Rectal smooth muscle tissue (tissue), 1 donor: ENCODE results near the gene INCA1.

Experiments
- H3K27ac ChIP-seq: one replicate; pipeline ENCODE4 v1.7.0; 2013; ENCODE audit warnings: low read depth, low read length, inconsistent platforms
- H3K27me3 ChIP-seq: one replicate; pipeline ENCODE4 v1.7.0; 2013; ENCODE audit warnings: low read length; ENCODE audit not compliant: control insufficient read depth, insufficient read depth
- H3K36me3 ChIP-seq: one replicate; pipeline ENCODE4 v1.7.0; 2013; ENCODE audit warnings: low read length; ENCODE audit not compliant: control insufficient read depth, insufficient read depth
- H3K4me1 ChIP-seq: one replicate; pipeline ENCODE4 v1.7.0; 2013; ENCODE audit warnings: low read length; ENCODE audit not compliant: control insufficient read depth, insufficient read depth
- H3K4me3 ChIP-seq: one replicate; pipeline ENCODE4 v1.7.0; 2013; ENCODE audit warnings: low read length
- H3K9ac ChIP-seq: one replicate; pipeline ENCODE4 v1.7.0; 2013; ENCODE audit warnings: low read length

Gene INCA1, protein sequence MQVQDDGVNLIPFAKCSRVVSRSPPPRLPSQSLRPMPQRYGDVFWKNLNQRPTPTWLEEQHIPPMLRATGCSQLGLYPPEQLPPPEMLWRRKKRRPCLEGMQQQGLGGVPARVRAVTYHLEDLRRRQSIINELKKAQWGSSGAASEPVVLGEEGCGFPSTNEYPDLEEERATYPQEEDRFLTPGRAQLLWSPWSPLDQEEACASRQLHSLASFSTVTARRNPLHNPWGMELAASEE

DNA sequence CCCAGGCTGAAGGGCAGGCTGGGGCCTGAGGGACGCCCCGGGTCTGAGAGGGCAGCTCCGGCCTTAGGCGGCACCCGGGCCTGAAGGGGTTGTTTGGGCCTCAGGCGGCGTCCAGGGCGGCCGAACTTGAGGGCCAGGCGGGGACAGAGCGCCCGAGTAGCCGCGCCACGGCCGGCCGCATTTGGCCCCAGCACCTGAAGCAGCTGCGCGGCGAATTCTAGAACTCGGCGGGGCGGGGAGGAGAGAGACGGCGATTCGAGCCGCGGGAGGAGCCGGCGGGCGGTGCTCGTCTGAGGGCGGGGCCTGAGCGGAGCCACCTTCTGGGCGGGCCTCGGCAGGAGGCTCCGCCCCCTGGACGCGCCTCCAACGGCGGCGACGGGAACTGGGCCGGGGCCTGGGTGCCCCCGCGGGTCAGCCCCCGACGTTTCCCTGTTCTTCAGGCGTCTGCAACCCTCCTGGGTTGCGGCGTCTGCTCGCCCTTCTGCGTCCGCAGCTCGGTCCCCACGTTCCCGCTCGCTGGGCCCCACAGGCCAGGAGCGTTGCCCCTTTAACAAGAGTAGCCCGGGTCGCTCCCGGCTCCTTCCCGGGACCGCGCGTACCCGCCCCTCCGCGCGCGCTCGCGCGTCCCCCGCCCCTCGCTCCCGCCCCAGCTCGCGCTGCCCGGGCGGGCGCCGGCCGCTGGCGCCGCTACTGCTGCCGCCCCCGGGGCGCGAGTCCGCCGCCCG lies at the start of gene INCA1, which contains the start of gene KIF1C:
Gene INCA1, minus strand, starts transcription at position 221 of the 725 bp plus-strand sequence. CDS start 3,085 bp downstream, outside the sequence.
Gene KIF1C, plus strand, starts transcription at position 649 of the 725 bp plus-strand sequence. CDS start 2,297 bp downstream, outside the sequence.
- H3K27ac ChIP-seq, result peak within 1 kb of the TSS; percentile 95
- peaks cover 12% of the 10 kb centered on the region for H3K4me1 ChIP-seq
- peak within 1 kb of the TSS; percentile 92 for H3K4me3 ChIP-seq
- H3K27me3 ChIP-seq, result no peaks in the 10 kb centered on the region
- H3K9ac ChIP-seq, result peak within 1 kb of the TSS; percentile 76
- peaks cover 14% of the 10 kb centered on the region for H3K36me3 ChIP-seq

DNA sequence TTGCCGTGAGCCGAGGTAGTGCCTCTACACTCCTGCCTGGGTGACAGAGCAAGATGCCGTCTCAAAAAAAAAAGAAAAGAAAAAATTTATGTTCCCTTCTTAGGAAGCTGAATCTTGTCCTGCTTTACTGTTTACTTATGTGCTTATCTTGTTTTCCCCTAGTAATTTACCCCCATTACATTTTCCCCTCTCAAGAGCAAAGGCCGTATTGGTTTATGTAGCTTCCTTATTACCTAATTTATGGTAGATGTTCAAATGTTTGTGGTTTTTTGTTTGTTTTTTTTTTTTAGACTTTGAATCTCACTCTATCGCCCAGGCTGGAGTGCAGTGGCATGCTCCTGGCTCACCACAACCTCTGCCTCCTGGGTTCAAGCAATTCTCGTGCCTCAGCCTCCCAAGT lies 48.2 kb upstream of the INCA1 start:
- Histone ChIP-seq H3K9ac (no peak overlapping the region), H3K27me3 (no peaks in the 10 kb centered on the region), H3K36me3 (no peaks in the 10 kb centered on the region), H3K4me3 (no peak overlapping the region), H3K27ac (no peak overlapping the region), H3K4me1 (peaks cover 7% of the 10 kb centered on the region)

DNA sequence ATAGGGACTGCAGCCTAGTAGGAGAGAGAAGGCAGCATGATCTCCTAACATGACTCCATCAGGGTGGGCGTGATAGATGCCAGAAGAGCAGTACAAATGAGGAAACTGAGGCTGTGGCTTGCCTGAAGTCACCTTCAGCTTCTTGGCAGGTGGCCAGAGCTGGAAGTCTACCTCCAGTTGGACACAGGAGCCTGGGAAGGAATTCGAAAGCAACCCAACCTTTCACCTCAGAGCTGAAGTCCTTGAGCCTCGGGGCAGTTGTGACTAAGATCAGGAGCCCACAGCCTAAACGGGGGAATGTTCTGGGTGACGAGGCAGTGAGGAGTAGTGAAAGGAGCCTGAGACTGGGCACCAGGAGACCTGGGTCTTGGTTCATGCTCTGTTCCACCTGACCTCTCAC lies 47.3 kb upstream of the INCA1 start:
- Histone ChIP-seq H3K36me3 (no peaks in the 10 kb centered on the region), H3K4me3 (no peak overlapping the region), H3K27me3 (no peaks in the 10 kb centered on the region), H3K9ac (no peak overlapping the region), H3K27ac (no peak overlapping the region), H3K4me1 (peaks cover 4% of the 10 kb centered on the region)

DNA sequence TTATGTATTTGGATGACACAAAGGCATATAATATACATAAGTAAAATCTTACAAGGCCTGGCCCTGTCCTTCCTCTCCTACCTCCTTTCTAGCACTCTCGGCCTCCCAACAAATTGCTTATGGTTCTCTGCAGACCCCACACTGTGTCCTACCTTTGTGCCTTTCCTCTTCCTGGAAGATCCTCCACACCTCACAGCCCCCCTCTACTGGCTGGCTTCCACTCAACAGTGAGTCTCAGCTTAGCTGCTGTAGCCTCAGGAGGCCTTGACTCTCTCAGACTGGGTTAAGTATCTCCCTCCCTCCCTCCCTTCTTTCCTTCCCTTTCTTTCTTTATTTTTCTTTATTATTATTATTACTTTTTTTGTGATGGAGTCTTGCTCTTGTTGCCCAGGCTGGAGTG lies 46.2 kb upstream of the INCA1 start:
- Histone ChIP-seq H3K27ac (no peak overlapping the region), H3K4me1 (no peaks in the 10 kb centered on the region), H3K4me3 (no peak overlapping the region), H3K36me3 (no peaks in the 10 kb centered on the region), H3K9ac (no peak overlapping the region), H3K27me3 (no peaks in the 10 kb centered on the region)

DNA sequence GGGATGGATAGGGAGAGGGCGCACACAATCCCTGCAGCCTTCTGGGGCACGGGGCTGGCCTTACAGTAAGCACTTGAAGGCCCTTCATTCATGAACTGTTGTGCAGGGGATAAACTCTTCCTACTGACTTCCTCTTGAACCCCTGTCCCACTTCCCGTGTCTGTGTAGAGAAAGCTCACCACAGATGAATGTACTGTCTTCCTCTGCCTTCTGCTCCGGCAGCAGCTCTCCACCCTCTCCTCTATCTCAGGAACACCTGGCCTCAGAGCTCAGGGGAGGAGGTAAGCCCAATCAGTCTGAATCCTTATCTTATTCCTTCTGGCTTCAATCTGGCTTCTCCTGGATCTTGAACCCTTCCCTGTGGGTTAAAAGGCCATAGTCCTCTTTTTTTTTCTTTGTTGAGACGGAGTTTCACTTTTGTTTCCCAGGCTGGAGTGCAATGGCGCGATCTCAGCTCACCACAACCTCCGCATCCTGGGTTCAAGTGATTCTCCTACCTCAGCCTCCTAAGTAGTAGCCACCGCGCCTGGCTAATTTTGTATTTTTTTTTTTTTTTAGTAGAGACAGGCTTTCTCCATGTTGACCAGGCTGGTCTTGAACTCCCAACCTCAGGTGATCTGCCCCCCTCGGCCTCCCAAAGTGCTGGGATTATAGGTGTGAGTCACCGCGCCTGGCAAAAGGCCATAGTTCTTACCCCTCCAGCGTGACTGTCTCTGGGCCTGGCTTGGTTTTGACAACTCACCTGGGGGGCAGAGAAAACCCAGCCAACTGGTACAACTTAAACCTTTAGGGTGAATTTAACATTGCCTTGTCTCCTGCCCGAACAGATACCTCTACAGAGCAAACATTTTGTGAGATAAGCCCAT lies 45.1 kb upstream of the INCA1 start:
- H3K9ac ChIP-seq, result no peak overlapping the region
- H3K27ac ChIP-seq, result no peak overlapping the region
- no peaks in the 10 kb centered on the region for H3K27me3 ChIP-seq
- H3K36me3 ChIP-seq, result no peaks in the 10 kb centered on the region
- H3K4me3 ChIP-seq, result peak overlapping the region; percentile 10
- no peaks in the 10 kb centered on the region for H3K4me1 ChIP-seq

DNA sequence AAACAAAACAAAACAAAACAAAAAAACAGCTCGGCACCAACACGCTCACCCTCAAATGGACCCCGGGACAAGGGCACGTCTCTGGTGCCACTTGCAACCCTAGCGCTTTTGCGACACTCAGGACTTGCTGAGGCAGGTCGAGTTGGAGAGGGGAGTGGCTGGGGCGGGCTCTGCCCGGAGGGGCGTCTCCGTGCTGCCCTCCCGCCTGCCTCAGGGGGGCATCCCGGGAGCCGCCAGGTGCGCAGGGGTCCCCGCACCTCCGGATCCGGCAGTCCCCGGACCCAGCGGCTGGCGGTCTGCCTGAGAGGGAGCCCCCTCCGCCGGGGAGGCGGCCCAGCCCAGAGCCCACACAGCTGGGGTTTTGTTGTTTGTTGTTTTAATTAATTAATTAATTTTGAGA lies 38.0 kb upstream of the INCA1 start, which contains the start of gene SLC52A1:
Gene SLC52A1, minus strand, starts transcription at position 112 of the 400 bp plus-strand sequence. CDS start 820 bp downstream, outside the sequence.
- no peak within 1 kb of the TSS for H3K9ac ChIP-seq

DNA sequence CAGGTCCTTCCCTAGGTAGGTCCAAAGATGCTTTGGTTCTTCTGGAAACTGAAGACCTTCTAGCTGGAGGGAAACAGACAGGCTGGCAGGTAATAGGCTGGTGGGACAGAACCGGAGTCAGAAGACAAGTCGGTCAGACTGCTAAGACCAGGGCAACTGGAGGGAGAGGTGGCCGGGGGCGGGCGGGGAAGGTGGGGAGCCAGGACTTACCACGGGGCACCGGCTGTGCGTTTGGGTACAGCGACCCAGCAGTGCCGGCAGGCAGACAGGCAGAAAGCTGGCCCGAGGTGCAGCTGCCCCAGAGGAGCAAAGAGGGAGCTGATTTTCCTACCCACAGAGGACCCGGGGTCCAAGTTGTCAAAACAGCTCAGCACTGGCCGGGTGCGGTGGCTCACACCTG lies 37.3 kb upstream of the INCA1 start:
- Histone ChIP-seq H3K4me3 (no peak overlapping the region), H3K27me3 (peaks cover 2% of the 10 kb centered on the region), H3K4me1 (no peaks in the 10 kb centered on the region), H3K9ac (no peak overlapping the region), H3K36me3 (no peaks in the 10 kb centered on the region), H3K27ac (no peak overlapping the region)

More for the DNA sequence above, 38.0 kb upstream of the INCA1 start, which contains the start of gene SLC52A1:
- Histone ChIP-seq H3K36me3 (no peaks in the 10 kb centered on the region), H3K4me1 (no peaks in the 10 kb centered on the region), H3K27ac (no peak within 1 kb of the TSS), H3K27me3 (peaks cover 2% of the 10 kb centered on the region), H3K4me3 (no peak within 1 kb of the TSS)

DNA sequence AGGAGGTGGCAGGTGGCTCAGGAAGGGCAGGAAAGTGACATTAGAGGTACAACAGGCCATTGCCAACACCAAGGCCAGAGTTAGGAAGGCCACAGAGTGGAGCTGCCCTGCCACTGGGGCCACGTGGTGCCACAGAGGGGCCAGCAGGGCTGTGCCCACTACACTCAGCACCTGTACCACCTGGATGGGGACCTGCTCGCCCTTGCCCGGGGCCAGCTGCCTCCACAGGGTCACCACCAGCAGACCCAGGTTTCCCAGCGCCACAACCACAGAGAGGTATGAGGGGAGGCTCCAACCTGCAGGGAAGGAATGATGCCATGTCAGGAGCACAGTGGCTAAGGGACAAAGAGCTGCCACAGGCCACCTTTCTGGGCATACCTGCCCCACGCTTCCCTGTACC lies 36.7 kb upstream of the INCA1 start:
- H3K27ac ChIP-seq, result no peak overlapping the region
- no peak overlapping the region for H3K4me3 ChIP-seq
- H3K27me3 ChIP-seq, result peaks cover 2% of the 10 kb centered on the region
- H3K9ac ChIP-seq, result no peak overlapping the region
- H3K36me3 ChIP-seq, result no peaks in the 10 kb centered on the region
- no peaks in the 10 kb centered on the region for H3K4me1 ChIP-seq

DNA sequence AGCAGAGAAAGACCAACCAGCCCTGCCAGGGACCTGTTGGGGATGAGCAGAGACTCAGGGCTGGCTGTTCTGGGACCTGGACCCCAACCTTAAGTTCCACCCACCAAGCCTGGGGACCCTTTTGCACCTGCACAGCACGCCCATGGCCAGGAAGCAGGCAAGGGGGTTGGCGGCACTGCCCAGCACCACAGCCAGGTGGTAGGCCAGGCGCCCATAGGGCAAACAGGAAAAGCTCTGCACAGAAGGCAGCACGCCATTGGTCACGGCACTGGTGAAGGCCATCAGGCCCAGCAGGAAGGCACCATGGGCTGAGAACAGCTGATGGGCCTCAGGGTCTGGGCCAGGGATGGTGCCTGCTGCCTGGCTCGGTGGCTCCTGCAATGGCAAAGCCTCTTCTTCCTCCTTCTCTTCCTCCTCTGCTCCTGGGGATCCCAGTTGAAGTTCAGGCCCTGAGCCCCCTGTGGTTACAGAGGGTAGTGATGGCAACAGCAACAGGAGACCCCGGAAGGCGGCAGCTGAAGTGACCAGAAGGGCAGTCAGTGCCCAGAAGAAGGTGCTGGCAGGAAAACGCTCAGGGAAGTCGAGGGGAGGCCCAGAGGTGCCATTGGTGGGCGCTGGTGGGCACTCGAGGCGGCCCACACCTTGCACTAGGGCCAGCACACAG lies 36.2 kb upstream of the INCA1 start:
- no peak overlapping the region for H3K9ac ChIP-seq
- no peak overlapping the region for H3K4me3 ChIP-seq
- H3K27me3 ChIP-seq, result peaks cover 2% of the 10 kb centered on the region
- no peaks in the 10 kb centered on the region for H3K36me3 ChIP-seq
- no peaks in the 10 kb centered on the region for H3K4me1 ChIP-seq
- H3K27ac ChIP-seq, result no peak overlapping the region

DNA sequence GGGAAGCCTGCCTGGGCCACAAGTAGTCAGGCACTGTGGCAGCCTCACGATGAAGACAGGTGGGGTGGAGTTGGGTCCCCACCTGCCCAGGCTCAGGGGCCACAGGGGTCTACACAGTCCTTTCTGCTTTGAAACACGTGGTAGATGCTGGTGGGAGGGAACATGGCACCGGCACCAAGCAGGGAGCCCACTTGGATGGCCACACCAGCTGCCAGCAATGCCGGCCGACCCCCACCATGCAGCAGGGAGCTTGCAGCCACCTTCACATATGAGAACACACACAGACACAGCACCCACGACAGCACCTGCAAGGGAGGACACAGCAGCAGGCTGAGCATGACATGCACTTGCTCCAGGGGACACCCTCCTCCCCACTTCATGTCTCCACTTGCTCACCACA lies 35.5 kb upstream of the INCA1 start:
- Histone ChIP-seq H3K27ac (no peak overlapping the region), H3K36me3 (no peaks in the 10 kb centered on the region)

DNA sequence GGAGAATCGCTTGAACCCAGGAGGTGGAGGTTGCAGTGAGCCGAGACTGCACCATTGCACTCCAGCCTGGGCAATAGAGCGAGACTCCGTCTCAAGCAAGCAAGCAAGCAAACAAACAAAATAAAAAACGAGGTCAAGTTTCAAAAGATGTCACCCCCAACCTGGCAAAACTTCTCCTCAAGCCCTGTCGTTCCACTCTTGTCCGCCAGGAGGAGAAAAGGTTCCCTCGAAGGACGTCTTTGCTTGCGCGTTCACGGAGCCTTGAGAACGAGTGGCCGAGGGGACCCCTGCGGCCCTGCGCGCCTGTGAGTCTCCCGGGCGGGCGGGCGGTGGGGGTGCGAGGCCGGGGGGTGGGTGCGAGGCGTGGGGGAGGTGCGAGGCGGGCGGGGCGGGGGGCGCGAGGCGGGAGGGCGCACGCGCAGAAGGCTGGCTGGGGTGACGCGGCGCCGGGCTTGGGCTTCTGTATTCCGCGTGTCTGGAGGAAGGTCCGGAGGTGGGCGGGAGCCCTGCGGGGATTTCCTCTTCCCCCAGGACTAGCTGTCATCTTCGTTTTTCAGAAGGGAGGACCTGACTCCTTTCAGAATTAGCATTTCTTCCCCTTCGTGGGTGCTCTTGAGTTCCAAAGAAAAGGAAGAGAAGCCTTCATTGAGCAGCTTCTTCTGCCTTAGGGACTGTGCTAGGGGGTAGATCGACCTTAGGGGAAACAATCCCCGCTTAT lies 34.2 kb upstream of the INCA1 start:
- H3K27ac ChIP-seq, result no peak overlapping the region
- H3K4me3 ChIP-seq, result peak overlapping the region; percentile 48
- no peak overlapping the region for H3K9ac ChIP-seq

More for the DNA sequence above, 35.5 kb upstream of the INCA1 start:
- Histone ChIP-seq H3K4me1 (no peaks in the 10 kb centered on the region), H3K27me3 (peaks cover 2% of the 10 kb centered on the region), H3K9ac (no peak overlapping the region), H3K4me3 (no peak overlapping the region)

More for the DNA sequence above, 34.2 kb upstream of the INCA1 start:
- H3K27me3 ChIP-seq, result peaks cover 2% of the 10 kb centered on the region
- no peaks in the 10 kb centered on the region for H3K36me3 ChIP-seq
- H3K4me1 ChIP-seq, result no peaks in the 10 kb centered on the region
